Loucy (cell line): ENCODE data around the gene FAM131A.

Experiments used
- CTCF ChIP-seq: fragments of 200-600 bp; sonication (generic); conservative IDR thresholded peaks from 2 replicates; pipeline ENCODE4 v1.5.1; 2014; ENCODE audit warnings: mild to moderate bottlenecking, antibody characterized with exemption, low read length
- EZH2phosphoT487 ChIP-seq: fragments of 200-600 bp; IDR thresholded peaks from 2 replicates; pipeline ENCODE4 v1.6.1; 2018; ENCODE audit warnings: antibody characterized with exemption, mild to moderate bottlenecking, moderate library complexity, borderline replicate concordance

GRCh38 chr3:184352897-184353545 lies 15.6 kb downstream of the FAM131A start:
- TF ChIP-seq CTCF, result no peak
- no peak for TF ChIP-seq EZH2phosphoT487
